GM10266 (cell line): ENCODE data around the gene PTPRG.

Source experiments
- DNase-seq: peaks from one replicate; pipeline ENCODE4 v3.0.0; 2012; ENCODE audit errors: extremely low spot score
- CTCF ChIP-seq: IDR thresholded peaks from 2 replicates; pipeline ENCODE4 v1.5.1; 2012; ENCODE audit warnings: mild to moderate bottlenecking, low read depth; ENCODE audit not compliant: control insufficient read depth, insufficient read depth; ENCODE audit errors: missing control alignments

PTPRG gene

GRCh38 chr3:62192891-62193290 is 631.5 kb downstream of the PTPRG start:
- TF ChIP-seq CTCF = no peak
- DNase-seq = no peak

- no peak for DNase-seq
- no peak for TF ChIP-seq CTCF
These were observed 632.4 kb downstream of the PTPRG start for GRCh38 chr3:62193586-62194345.

GRCh38 chr3:62197350-62198012 is 636.1 kb downstream of the PTPRG start:
- no peak for TF ChIP-seq CTCF
- no peak for DNase-seq

- no peak for DNase-seq
- TF ChIP-seq CTCF = no peak
These were observed 637.8 kb downstream of the PTPRG start for GRCh38 chr3:62199126-62199525.

- TF ChIP-seq CTCF = peak; percentile 64
These were observed 640.2 kb downstream of the PTPRG start for GRCh38 chr3:62201438-62202035.

GRCh38 chr3:62203152-62203551 is 641.8 kb downstream of the PTPRG start:
- no peak for TF ChIP-seq CTCF

More at GRCh38 chr3:62201438-62202035, 640.2 kb downstream of the PTPRG start:
- peak; percentile 50 for DNase-seq

GRCh38 chr3:62203561-62203960 is 642.2 kb downstream of the PTPRG start:
- DNase-seq = no peak
- no peak for TF ChIP-seq CTCF

More at GRCh38 chr3:62203152-62203551, 641.8 kb downstream of the PTPRG start:
- no peak for DNase-seq
